GM10266 (cell line): ENCODE data around the gene TMEM135.
"Not testable (repeated sequence)": the region's sequence is repeated elsewhere in the genome, so short reads cannot be mapped to it uniquely, and the experiment has no call there.

ENCODE experiments used
- DNase-seq: peaks from one replicate; pipeline ENCODE4 v3.0.0; 2012; ENCODE audit errors: extremely low spot score
- TF ChIP-seq, protein P1 (sequence below): IDR thresholded peaks from 2 replicates; pipeline ENCODE4 v1.5.1; 2012; ENCODE audit warnings: mild to moderate bottlenecking, low read depth; ENCODE audit not compliant: control insufficient read depth, insufficient read depth; ENCODE audit errors: missing control alignments

Gene TMEM135

DNA sequence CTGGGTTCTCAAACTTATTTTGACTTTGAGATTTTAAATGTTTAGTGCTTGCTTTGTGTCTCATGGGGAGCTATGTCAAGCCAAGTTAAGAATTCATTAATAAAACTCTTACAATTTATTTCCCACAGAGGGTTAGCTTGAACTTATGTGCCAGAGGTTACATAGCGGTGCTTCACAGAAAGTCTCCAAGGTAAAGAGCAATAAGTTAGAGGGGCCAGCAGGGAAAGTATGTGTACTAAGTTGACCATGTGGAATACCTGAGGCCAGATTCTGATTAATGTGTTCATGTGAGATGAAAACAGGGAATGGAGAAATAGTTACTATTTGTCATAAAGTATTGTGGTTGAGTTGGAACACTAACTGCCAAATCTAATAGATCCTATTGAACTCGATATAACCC lies 149.3 kb downstream of the TMEM135 start:
- TF ChIP-seq, protein P1, sequence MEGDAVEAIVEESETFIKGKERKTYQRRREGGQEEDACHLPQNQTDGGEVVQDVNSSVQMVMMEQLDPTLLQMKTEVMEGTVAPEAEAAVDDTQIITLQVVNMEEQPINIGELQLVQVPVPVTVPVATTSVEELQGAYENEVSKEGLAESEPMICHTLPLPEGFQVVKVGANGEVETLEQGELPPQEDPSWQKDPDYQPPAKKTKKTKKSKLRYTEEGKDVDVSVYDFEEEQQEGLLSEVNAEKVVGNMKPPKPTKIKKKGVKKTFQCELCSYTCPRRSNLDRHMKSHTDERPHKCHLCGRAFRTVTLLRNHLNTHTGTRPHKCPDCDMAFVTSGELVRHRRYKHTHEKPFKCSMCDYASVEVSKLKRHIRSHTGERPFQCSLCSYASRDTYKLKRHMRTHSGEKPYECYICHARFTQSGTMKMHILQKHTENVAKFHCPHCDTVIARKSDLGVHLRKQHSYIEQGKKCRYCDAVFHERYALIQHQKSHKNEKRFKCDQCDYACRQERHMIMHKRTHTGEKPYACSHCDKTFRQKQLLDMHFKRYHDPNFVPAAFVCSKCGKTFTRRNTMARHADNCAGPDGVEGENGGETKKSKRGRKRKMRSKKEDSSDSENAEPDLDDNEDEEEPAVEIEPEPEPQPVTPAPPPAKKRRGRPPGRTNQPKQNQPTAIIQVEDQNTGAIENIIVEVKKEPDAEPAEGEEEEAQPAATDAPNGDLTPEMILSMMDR, result no peak
- DNase-seq, result no peak

DNA sequence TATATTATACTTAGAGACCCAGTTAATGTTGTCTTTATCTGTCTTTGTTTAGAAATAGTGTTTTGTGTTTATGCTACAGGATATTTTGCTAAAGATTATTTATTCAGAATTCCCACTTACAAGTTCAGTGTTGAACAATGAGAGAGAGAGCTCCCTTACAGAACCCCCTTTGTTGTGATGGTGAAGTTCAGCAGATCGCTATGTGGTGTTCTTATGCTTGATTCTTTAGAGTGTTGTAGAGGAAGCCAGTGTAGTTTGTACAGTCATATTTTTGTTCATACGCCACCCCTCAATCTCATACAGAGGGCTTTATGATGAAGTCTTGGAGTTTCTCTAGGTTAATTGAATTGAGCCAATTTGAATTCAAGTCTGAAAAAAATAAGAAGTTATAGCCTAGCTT lies 150.2 kb downstream of the TMEM135 start:
- TF ChIP-seq, protein P1, result no peak
- no peak for DNase-seq

DNA sequence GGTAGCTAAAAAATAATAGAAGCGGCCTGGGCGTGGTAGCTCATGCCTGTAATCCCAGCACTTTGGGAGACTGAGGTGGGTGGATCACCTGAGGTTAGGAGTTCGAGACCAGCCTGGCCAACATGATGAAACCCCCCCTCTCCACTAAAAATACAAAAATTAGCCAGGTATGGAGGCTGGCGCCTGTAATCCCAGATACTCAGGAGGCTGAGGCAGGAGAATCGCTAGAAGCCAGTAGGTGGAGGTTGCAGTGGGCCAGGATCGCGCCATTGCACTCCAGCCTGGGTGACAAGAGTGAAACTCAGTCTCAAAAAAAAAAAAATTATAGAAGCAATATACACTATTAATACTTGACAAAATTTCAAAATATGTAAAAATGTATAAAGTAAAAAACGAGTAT lies 150.7 kb downstream of the TMEM135 start:
- DNase-seq, result not testable (repeated sequence)

DNA sequence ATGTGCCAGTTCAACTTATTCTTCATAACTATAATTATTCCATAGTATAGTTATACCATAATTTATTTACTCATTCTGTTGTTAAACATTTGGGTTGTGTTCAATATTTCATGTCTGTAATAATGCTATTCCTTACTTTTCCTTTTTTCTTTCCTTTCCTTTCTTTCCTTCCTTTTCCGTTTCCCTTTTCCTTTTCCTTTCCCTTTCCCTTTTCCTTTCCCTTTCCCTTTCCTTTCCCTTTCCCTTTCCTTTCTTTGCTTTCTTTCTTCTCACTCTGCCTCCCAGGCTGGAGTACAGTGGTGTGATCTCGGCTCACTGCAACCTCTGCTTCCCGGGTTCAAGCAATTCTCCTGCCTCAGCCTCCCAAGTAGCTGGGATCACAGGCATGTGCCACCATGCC lies 151.2 kb downstream of the TMEM135 start:
- not testable (repeated sequence) for DNase-seq

DNA sequence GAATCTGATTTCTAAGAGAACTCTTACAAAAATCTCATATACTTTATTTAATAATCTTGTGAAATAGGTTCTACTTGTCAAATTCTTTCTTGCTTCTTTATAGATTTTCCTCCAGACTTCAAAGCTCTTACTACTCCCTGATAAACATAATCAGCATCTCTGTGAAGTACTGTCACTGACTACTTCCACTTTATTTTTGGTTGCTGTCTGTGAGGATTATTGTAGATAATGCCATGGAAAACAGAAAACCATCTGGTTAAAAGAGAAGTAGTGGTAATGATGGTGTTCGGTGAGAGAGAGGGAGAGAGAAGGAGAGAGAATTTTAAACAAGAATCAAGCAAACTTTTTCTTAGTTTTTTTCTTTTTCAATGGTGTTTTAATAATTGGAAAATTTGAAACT lies 152.3 kb downstream of the TMEM135 start:
- TF ChIP-seq, protein P1, result no peak
- no peak for DNase-seq

DNA sequence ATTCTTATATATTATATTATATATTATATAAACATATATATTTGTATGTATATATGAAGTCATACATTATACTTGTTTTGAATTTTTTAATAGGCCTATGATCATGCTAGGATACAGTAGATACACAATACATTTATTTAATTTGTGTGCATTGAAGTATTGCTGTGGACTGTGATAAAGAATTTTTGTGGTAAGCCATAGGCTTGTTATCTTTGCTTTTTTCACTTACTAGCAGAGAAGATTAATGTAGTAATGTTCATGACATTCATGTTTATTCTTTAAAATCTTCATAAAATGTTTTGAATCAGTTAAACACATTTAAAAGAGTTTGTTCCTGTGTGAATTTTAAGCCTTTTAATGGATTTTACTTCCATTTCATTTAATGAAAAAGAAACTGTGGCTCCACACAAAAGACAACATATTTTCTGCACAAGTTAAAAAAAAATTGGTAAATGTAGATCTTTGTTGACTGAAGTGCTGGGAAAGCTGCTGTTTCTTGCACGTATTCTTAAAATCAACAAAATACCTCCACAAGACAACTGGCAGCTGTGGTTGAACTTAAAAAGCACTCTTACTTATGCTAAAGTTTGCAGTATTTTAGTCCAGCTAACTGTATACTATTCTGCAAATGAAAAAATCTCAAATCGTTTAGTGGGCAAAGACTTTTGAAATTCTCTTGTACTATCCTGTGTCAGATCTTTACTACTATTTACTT lies 156.2 kb downstream of the TMEM135 start:
- TF ChIP-seq, protein P1, result no peak
- DNase-seq, result no peak

DNA sequence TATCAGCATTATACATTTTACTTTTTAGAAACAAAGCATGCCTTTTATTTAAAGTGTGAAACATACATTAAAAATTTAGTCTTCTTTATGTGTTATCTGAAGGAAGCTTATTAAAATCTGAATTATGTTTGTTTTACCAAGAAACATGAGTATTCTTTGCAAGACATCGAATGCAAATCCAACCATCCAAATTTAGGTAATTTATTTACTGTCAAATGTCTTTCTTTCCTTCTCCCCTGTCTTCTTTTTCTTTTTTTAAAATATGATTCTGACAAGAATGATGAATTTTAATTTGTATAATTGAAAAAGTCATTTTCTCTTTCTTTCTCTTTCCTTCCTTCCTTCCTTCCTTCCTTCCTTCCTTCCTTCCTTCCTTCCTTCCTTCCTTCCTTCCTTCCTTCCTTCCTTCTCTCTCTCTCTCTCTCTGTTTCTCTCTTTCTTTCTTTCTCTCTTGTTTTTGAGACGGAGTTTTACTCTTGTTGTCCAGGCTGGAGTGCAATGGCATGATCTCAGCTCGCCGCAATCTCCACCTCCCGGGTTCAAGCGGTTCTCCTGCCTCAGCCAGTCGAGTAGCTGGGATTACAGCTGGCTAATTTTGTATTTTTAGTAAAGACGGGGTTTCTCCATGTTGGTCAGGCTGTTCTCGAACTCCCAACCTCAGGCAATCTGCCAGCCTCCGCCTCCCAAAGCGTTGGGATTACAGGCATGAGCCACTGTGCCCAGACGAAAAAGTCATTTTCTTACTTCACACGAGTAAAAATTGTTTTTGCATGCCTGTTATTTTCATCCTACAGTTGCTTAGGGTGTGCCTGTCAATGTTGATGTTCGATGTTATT lies 157.5 kb downstream of the TMEM135 start:
- TF ChIP-seq, protein P1, result no peak
- DNase-seq, result no peak

DNA sequence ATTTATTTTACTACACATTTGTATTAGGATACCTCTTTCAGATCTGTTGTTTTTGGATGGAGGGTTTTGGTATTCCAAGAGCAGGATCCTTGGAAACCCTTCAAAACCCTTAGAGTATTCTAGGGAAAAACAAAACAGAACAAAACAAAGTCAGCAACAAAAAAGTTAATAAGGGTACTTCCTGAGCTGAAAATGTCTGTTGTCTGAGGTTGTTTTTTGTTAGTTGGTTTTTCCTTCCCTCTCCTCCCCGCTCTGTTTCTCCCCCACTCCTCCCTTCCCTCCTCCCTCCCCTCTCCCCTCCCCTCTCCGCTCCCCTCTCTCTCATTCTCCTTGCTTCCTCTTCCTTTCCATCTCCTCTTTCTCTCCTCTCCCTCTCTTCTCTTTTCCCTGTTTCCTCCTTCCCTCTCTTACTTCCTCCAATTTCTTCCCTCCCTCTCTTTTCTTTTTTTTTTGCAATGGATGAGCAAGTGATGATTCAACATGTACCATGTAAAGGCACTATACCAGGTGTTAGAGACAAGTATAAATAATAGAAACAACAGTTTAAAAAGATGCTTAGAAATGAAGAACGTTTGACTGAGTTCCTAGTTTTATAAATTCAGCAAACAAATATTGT lies 160.6 kb downstream of the TMEM135 start:
- no peak for DNase-seq
- TF ChIP-seq, protein P1, result no peak
